CD14-positive monocyte (primary cell): Measurements from ENCODE around the gene E2F2. TPM values are rescaled to one million over a fixed set of nuclear protein-coding genes. Genes with fewer than 3 reads are reported as not detected.

ENCODE experiments used
- DNase-seq, 3 donors: peaks; one replicate each; pipeline ENCODE4 v3.0.0-alpha.2; 2011 to 2022
- H2AFZ ChIP-seq: 2 replicates; pipeline ENCODE4 v1.6.0; 2012; ENCODE audit warnings: mild to moderate bottlenecking, low read depth, low read length, inconsistent platforms; ENCODE audit not compliant: insufficient read depth, poor library complexity, severe bottlenecking
- H3K27ac ChIP-seq, 2 donors: 1 replicate in 1 of 2; 2 replicates in 1 of 2; pipeline ENCODE4 v1.5.1; 2012 to 2013; ENCODE audit warnings: low read length in 2 of 2, control low read depth in 1 of 2, inconsistent platforms in 1 of 2, low read depth in 1 of 2, mild to moderate bottlenecking in 1 of 2
- H3K27me3 ChIP-seq, 2 donors: one replicate each; pipeline versions ENCODE4 v1.6.0 to v1.6.1; 2011 to 2013; ENCODE audit warnings: low read length in 2 of 2; ENCODE audit not compliant: control insufficient read depth in 2 of 2, insufficient read depth in 2 of 2
- H3K36me3 ChIP-seq, 2 donors: replicated peaks in 1 of 2; 1 replicate in 1 of 2; 2 replicates in 1 of 2; pipeline versions ENCODE4 v1.5.1 to v1.6.1; 2012 to 2013; ENCODE audit warnings: low read length in 2 of 2, control low read depth in 1 of 2, inconsistent platforms in 1 of 2, mild to moderate bottlenecking in 1 of 2; ENCODE audit not compliant: insufficient read depth in 2 of 2, control insufficient read depth in 1 of 2
- H3K4me1 ChIP-seq, 2 donors: 1 replicate in 1 of 2; 2 replicates in 1 of 2; pipeline versions ENCODE4 v1.5.1 to v1.6.1; 2012 to 2013; ENCODE audit warnings: low read length in 2 of 2, control low read depth in 1 of 2, inconsistent platforms in 1 of 2, mild to moderate bottlenecking in 1 of 2, moderate library complexity in 1 of 2; ENCODE audit not compliant: insufficient read depth in 2 of 2, control insufficient read depth in 1 of 2
- H3K4me2 ChIP-seq: replicated peaks from 2 replicates; pipeline ENCODE3; 2012; ENCODE audit warnings: low read length, moderate library complexity, mild to moderate bottlenecking; ENCODE audit not compliant: poor library complexity, severe bottlenecking; ENCODE audit errors: extremely low read depth
- H3K4me3 ChIP-seq, 3 experiments: fragments of 200-600 bp in 1 of 3; sonication (generic) in 1 of 3; replicated peaks in 1 of 3; 1 replicate in 2 of 3; 2 replicates in 1 of 3; pipeline ENCODE4 v1.5.1; 2011 to 2013; ENCODE audit warnings: low read length in 3 of 3, mild to moderate bottlenecking in 3 of 3, control low read depth in 2 of 3, low read depth in 2 of 3, inconsistent platforms in 1 of 3, moderate library complexity in 1 of 3
- H3K79me2 ChIP-seq: 2 replicates; pipeline ENCODE4 v1.6.0; 2012; ENCODE audit warnings: mild to moderate bottlenecking, control low read depth, inconsistent platforms, low read length, moderate library complexity; ENCODE audit not compliant: insufficient read depth
- H3K9ac ChIP-seq: 2 replicates; pipeline ENCODE4 v1.6.0; 2017; ENCODE audit warnings: low read length, mild to moderate bottlenecking; ENCODE audit not compliant: insufficient read depth, poor library complexity, severe bottlenecking
- H3K9me3 ChIP-seq, 2 donors: replicated peaks in 1 of 2; 1 replicate in 1 of 2; 2 replicates in 1 of 2; pipeline versions ENCODE4 v1.5.1 to v1.6.1; 2012 to 2013; ENCODE audit warnings: low read length in 2 of 2, control low read depth in 1 of 2; ENCODE audit not compliant: control insufficient read depth in 1 of 2, insufficient read depth in 1 of 2
- H4K20me1 ChIP-seq: 2 replicates; pipeline ENCODE4 v1.6.0; 2012; ENCODE audit warnings: mild to moderate bottlenecking, low read length, control low read depth, moderate library complexity; ENCODE audit not compliant: insufficient read depth
- H3K27ac Mint-ChIP-seq, 7 donors: one replicate each; pipeline ENCODE4 v1.8.0; 2020; ENCODE audit warnings: mild to moderate bottlenecking in 7 of 7, mixed read lengths in 7 of 7, moderate library complexity in 6 of 7, inconsistent platforms in 2 of 7
- H3K27me3 Mint-ChIP-seq, 3 donors: one replicate each; pipeline ENCODE4 v1.8.0; 2021 to 2022; ENCODE audit warnings: low read depth in 3 of 3, mild to moderate bottlenecking in 3 of 3, mixed read lengths in 3 of 3, moderate library complexity in 3 of 3, inconsistent platforms in 1 of 3
- H3K36me3 Mint-ChIP-seq, 2 donors: one replicate each; pipeline ENCODE4 v1.8.0; 2020; ENCODE audit warnings: mixed read lengths in 2 of 2, inconsistent platforms in 1 of 2, mild to moderate bottlenecking in 1 of 2
- H3K4me1 Mint-ChIP-seq: one replicate; pipeline ENCODE4 v1.8.0; 2020; ENCODE audit warnings: mild to moderate bottlenecking, mixed read lengths
- H3K4me3 Mint-ChIP-seq, 2 donors: one replicate each; pipeline ENCODE4 v1.8.0; 2020; ENCODE audit warnings: mild to moderate bottlenecking in 2 of 2, mixed read lengths in 2 of 2, moderate library complexity in 1 of 2
- H3K9me3 Mint-ChIP-seq, 7 donors: one replicate each; pipeline ENCODE4 v1.8.0; 2020 to 2022; ENCODE audit warnings: mixed read lengths in 7 of 7, mild to moderate bottlenecking in 6 of 7, moderate library complexity in 6 of 7, inconsistent platforms in 2 of 7
- WGBS: methylation state at CpG from one replicate; pipeline ENCODE4 v1.1.5; 2013; ENCODE audit warnings: missing lambda C conversion rate; ENCODE audit not compliant: insufficient coverage; 5-methylcytosine and 5-hydroxymethylcytosine counted together
- intact Hi-C, 2 donors: fragments of 100-400 bp; cut with micrococcal nuclease; formaldehyde crosslinking; loops; one replicate each; pipeline versions ENCODE4 v1.15.0 to v1.15.1; 2023
- polyA plus RNA-seq, 3 donors: library from polyadenylated mRNA; depleted of rRNA in 1 of 3; unstranded in 2 of 3; stranded (reverse) in 1 of 3; fragments of 300-500 nt in 2 of 3; fragments of >200 nt in 1 of 3; fragmentation: Illumina TruSeq in 2 of 3; gene quantifications; 1 replicate in 2 of 3; 2 replicates in 1 of 3; pipeline ENCODE4 v1.2.3, GENCODE V29; 2012 to 2021
- TF ChIP-seq, protein P1 (sequence below): fragments of 200-600 bp; IDR thresholded peaks from one replicate; pipeline ENCODE4 v1.8.0; 2022; ENCODE audit warnings: antibody characterized with exemption, mild to moderate bottlenecking

Gene E2F2
- polyA plus RNA-seq, 3 donors = 0.24 to 4.7 (median 1.8) TPM

DNA sequence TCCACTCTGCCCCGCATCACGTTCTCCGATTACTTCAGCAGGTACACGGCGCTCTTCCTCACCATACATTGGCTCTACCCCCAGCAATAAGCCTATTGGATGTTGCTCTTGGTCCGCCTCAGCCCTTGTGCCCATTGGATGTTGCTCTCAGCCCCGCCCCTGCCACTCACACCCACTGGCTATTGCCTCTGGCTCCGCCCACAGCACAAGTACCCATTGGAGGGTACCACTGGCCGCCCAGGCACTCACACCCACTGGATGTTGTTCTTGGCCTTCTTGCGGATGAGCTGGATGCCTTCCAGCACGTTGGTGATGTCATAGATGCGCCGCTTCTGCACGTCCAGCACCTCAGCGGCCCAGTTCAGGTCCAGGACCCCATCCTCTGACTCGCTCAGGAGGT is 9.4 kb downstream of the E2F2 start:
- H3K4me3 Mint-ChIP-seq = no peak overlapping the region
- H3K4me2 ChIP-seq = no peak overlapping the region
- peaks cover 50 to 51% of the 10 kb centered on the region in 2 donors for H3K4me1 ChIP-seq
- H3K9me3 ChIP-seq = no peaks in the 10 kb centered on the region
- peaks cover 54% of the 10 kb centered on the region for H3K4me1 Mint-ChIP-seq
- no peak overlapping the region for H2AFZ ChIP-seq
- no peak overlapping the region for H3K4me3 ChIP-seq
- peak overlapping the region; percentile 43 to 99 for H3K27ac ChIP-seq
- H3K36me3 ChIP-seq = peaks cover 34 to 53% of the 10 kb centered on the region in 2 donors
- peaks cover 30 to 60% of the 10 kb centered on the region in 2 donors for H3K36me3 Mint-ChIP-seq
- H3K9me3 Mint-ChIP-seq = peaks cover 0 to 2% (median 0%) of the 10 kb centered on the region in 7 donors
- over 99% methylated on average over 11 of the region's 16 CpGs for WGBS
- no peaks in the 10 kb centered on the region for H4K20me1 ChIP-seq
- no peak overlapping the region for H3K9ac ChIP-seq
- no peaks in the 10 kb centered on the region for H3K27me3 ChIP-seq
- DNase-seq = no peak
- H3K27me3 Mint-ChIP-seq = no peaks in the 10 kb centered on the region
- H3K79me2 ChIP-seq = peaks cover 66% of the 10 kb centered on the region
- TF ChIP-seq, protein P1, sequence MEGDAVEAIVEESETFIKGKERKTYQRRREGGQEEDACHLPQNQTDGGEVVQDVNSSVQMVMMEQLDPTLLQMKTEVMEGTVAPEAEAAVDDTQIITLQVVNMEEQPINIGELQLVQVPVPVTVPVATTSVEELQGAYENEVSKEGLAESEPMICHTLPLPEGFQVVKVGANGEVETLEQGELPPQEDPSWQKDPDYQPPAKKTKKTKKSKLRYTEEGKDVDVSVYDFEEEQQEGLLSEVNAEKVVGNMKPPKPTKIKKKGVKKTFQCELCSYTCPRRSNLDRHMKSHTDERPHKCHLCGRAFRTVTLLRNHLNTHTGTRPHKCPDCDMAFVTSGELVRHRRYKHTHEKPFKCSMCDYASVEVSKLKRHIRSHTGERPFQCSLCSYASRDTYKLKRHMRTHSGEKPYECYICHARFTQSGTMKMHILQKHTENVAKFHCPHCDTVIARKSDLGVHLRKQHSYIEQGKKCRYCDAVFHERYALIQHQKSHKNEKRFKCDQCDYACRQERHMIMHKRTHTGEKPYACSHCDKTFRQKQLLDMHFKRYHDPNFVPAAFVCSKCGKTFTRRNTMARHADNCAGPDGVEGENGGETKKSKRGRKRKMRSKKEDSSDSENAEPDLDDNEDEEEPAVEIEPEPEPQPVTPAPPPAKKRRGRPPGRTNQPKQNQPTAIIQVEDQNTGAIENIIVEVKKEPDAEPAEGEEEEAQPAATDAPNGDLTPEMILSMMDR = no peak
- peak overlapping the region in 6 of 7 donors; percentile 90 to 98 (median 94) for H3K27ac Mint-ChIP-seq
- intact Hi-C loops = no loop called here

DNA sequence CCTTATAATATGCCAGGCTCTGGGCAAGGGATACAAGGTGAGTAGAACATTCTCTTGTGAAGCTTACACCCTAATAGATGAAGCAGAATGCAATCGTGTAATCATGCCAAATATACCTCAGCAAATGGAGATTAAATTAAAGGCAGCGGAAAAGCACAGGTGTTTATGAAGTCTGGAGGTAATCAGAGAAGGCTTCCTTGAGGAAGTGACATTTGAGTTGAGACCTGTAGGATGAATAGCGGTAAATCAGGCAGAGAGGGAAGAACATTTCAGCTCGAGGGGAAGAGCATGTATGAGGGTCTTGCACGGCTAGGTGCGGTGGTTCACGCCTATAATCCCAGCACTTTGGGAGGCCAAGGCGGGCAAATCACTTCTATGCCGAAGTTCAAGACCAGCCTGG is 13.5 kb downstream of the E2F2 start:
- Mint-ChIP-seq H3K9me3 (peaks cover 0 to 2% (median 0%) of the 10 kb centered on the region in 7 donors), H3K27ac (peak overlapping the region in 1 of 7 donors; percentile 3), H3K36me3 (peaks cover 61 to 93% of the 10 kb centered on the region in 2 donors), H3K4me1 (peaks cover 14% of the 10 kb centered on the region), H3K4me3 (no peak overlapping the region), H3K27me3 (no peaks in the 10 kb centered on the region)
- peaks cover 62 to 92% of the 10 kb centered on the region in 2 donors for H3K36me3 ChIP-seq
- H3K4me1 ChIP-seq = peaks cover 10 to 11% of the 10 kb centered on the region in 2 donors
- TF ChIP-seq, protein P1 = no peak
- no peak for DNase-seq
- H3K27me3 ChIP-seq = no peaks in the 10 kb centered on the region
- no peaks in the 10 kb centered on the region for H4K20me1 ChIP-seq
- intact Hi-C loops = no loop called here
- no peak overlapping the region for H3K27ac ChIP-seq
- no peak overlapping the region for H2AFZ ChIP-seq
- peaks cover 32% of the 10 kb centered on the region for H3K79me2 ChIP-seq
- H3K4me2 ChIP-seq = no peak overlapping the region
- WGBS = 90% methylated on average over 5 of the region's 9 CpGs
- H3K9ac ChIP-seq = no peak overlapping the region
- no peaks in the 10 kb centered on the region for H3K9me3 ChIP-seq
- H3K4me3 ChIP-seq = no peak overlapping the region
